SU-DHL-6 (cell line): ENCODE results near the gene ACAA1.

Source experiments
- H2AFZ ChIP-seq: fragments of 200-600 bp; sonication (generic); 2 replicates; pipeline ENCODE4 v1.6.1; 2014; ENCODE audit warnings: low read depth, mild to moderate bottlenecking, moderate library complexity, mixed read lengths, antibody characterized with exemption, low read length; ENCODE audit not compliant: severe bottlenecking
- H3F3A ChIP-seq: fragments of 200-600 bp; shearing (Covaris generic); 2 replicates; pipeline ENCODE4 v1.6.0; 2016; ENCODE audit warnings: antibody characterized with exemption, mild to moderate bottlenecking; ENCODE audit not compliant: insufficient read depth
- H3K27ac ChIP-seq: fragments of 200-600 bp; sonication (generic); 2 replicates; pipeline ENCODE4 v1.5.1; 2016; ENCODE audit warnings: low read depth, mild to moderate bottlenecking, low read length, moderate library complexity, mixed read lengths
- H3K27me3 ChIP-seq: fragments of 200-600 bp; sonication (generic), shearing (Covaris generic); 2 replicates; pipeline ENCODE4 v1.6.0; 2014; ENCODE audit warnings: mild to moderate bottlenecking, low read length
- H3K36me3 ChIP-seq: fragments of 200-600 bp; sonication (generic); 2 replicates; pipeline ENCODE4 v1.6.1; 2014; ENCODE audit warnings: mild to moderate bottlenecking, low read length, mixed read lengths
- H3K4me2 ChIP-seq: fragments of 300-600, 200-600 bp; shearing (Covaris generic), sonication (generic); 2 replicates; pipeline ENCODE4 v1.6.0; 2014; ENCODE audit warnings: low read length, low read depth, mild to moderate bottlenecking; ENCODE audit not compliant: poor library complexity, severe bottlenecking
- H3K4me3 ChIP-seq: fragments of 200-600 bp; sonication (generic); 2 replicates; pipeline ENCODE4 v1.5.1; 2014; ENCODE audit warnings: antibody characterized with exemption, low read length, mild to moderate bottlenecking, mixed read lengths; ENCODE audit not compliant: insufficient read depth, poor library complexity, severe bottlenecking
- H3K79me2 ChIP-seq: fragments of 200-600 bp; sonication (generic); 2 replicates; pipeline ENCODE4 v1.6.1; 2014; ENCODE audit warnings: mild to moderate bottlenecking, low read length, moderate library complexity; ENCODE audit not compliant: insufficient read depth
- H3K9ac ChIP-seq: fragments of 200-600 bp; sonication (generic); 2 replicates; pipeline ENCODE4 v1.7.0; 2014; ENCODE audit warnings: mild to moderate bottlenecking, low read length
- H3K9me2 ChIP-seq: fragments of 200-600 bp; sonication (generic); replicated peaks from 2 replicates; pipeline ENCODE4 v1.6.1; 2014; ENCODE audit warnings: low read length; ENCODE audit not compliant: insufficient read depth
- H3K9me3 ChIP-seq: fragments of 200-600 bp; sonication (generic); 2 replicates; pipeline ENCODE4 v1.6.1; 2014; ENCODE audit warnings: low read length, mixed read lengths; ENCODE audit not compliant: insufficient read depth
- H4K20me1 ChIP-seq: fragments of 200-600 bp; sonication (generic); 2 replicates; pipeline ENCODE4 v1.6.1; 2014; ENCODE audit warnings: low read depth, mild to moderate bottlenecking, antibody characterized with exemption, low read length, moderate library complexity, mixed read lengths
- EZH2phosphoT487 ChIP-seq: fragments of 200-600 bp; sonication (generic), shearing (Covaris generic); conservative IDR thresholded peaks from 2 replicates; pipeline ENCODE4 v1.6.1; 2018; ENCODE audit warnings: mild to moderate bottlenecking, antibody characterized with exemption, low read length, moderate library complexity, mixed read lengths
- TF ChIP-seq, protein P1 (sequence below): fragments of 200-600 bp; sonication (generic); IDR thresholded peaks from one replicate; pipeline ENCODE4 v1.5.1; 2017; ENCODE audit warnings: antibody characterized with exemption, mild to moderate bottlenecking, low read length, moderate library complexity; ENCODE audit not compliant: insufficient read depth, poor library complexity, severe bottlenecking

ACAA1 gene

DNA sequence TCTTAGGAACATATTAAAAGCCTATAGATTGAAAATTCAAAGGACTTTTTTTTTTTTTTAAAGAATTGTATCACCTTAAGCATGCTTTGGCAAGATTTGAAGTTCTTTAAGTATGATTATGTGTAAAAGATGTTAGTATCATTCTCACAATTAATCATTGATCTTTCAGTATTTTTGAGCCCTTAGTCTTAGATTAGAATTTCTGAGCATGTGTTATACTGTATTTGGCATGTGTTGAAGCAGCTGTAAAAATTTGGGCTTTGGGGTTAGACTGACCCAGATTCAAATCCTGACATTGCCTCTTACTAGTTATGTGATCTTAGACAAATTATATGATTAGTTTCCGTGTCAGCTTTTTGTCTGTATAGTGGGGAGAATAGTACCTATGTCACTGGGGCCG lies 34.7 kb upstream of the ACAA1 start:
- H3K27me3 ChIP-seq, result no peaks in the 10 kb centered on the region
- no peak overlapping the region for H2AFZ ChIP-seq
- TF ChIP-seq, protein P1, sequence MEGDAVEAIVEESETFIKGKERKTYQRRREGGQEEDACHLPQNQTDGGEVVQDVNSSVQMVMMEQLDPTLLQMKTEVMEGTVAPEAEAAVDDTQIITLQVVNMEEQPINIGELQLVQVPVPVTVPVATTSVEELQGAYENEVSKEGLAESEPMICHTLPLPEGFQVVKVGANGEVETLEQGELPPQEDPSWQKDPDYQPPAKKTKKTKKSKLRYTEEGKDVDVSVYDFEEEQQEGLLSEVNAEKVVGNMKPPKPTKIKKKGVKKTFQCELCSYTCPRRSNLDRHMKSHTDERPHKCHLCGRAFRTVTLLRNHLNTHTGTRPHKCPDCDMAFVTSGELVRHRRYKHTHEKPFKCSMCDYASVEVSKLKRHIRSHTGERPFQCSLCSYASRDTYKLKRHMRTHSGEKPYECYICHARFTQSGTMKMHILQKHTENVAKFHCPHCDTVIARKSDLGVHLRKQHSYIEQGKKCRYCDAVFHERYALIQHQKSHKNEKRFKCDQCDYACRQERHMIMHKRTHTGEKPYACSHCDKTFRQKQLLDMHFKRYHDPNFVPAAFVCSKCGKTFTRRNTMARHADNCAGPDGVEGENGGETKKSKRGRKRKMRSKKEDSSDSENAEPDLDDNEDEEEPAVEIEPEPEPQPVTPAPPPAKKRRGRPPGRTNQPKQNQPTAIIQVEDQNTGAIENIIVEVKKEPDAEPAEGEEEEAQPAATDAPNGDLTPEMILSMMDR, result no peak
- TF ChIP-seq EZH2phosphoT487, result no peak
- H3K9me3 ChIP-seq, result no peaks in the 10 kb centered on the region
- H3K9ac ChIP-seq, result no peak overlapping the region
- no peaks in the 10 kb centered on the region for H3K36me3 ChIP-seq
- H3K4me2 ChIP-seq, result no peak overlapping the region
- peaks cover 3% of the 10 kb centered on the region; the same call in 1 of the 2 replicates for H3F3A ChIP-seq
- H3K9me2 ChIP-seq, result no peaks in the 10 kb centered on the region
- peaks cover 36% of the 10 kb centered on the region for H4K20me1 ChIP-seq
- no peak overlapping the region for H3K4me3 ChIP-seq
- no peak overlapping the region for H3K27ac ChIP-seq
- peaks cover 100% of the 10 kb centered on the region for H3K79me2 ChIP-seq

DNA sequence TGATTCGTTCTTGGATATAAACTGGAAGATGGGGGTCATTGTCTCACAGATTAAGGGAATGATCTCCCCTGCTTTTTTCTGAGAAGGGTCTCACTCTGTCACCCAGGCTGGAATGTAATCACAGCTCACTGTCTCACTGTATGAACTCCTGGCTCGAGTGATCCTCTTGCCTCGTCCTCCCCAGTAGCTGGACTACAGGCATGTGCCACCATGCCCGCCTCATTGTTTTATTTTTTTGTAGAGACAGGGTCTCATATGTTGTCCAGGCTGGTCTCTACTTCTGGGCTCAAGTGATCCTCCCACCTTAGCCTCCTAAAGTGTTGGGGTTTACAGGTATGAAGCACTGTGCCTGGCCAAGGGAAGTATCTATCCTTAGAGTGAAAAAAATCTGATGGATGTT lies 33.8 kb upstream of the ACAA1 start:
- Histone ChIP-seq H3K27me3 (no peaks in the 10 kb centered on the region), H3K4me3 (no peak overlapping the region), H3K4me2 (no peak overlapping the region), H3F3A (peaks cover 3% of the 10 kb centered on the region; the same call in 1 of the 2 replicates), H3K79me2 (peaks cover 100% of the 10 kb centered on the region), H3K36me3 (no peaks in the 10 kb centered on the region), H3K9me3 (no peaks in the 10 kb centered on the region), H3K27ac (no peak overlapping the region), H3K9ac (no peak overlapping the region), H4K20me1 (peaks cover 29% of the 10 kb centered on the region), H2AFZ (no peak overlapping the region), H3K9me2 (no peaks in the 10 kb centered on the region)
- TF ChIP-seq, protein P1, result no peak
- no peak for TF ChIP-seq EZH2phosphoT487

DNA sequence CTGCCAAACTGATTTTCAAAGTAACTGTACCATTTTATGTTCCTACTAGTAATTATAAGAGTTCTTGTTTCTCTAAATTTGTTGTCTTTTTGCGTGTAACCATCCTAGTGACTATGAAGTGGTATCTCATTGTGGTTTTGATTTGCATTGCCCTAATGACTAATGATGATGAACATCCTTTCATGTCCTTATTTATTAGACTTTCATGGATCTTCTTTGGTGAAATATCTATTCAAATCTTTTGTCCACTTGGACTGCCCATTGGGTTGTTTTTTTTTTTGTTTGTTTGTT lies 32.0 kb upstream of the ACAA1 start:
- no peaks in the 10 kb centered on the region for H3K36me3 ChIP-seq
- no peak overlapping the region for H3K4me3 ChIP-seq
- peak overlapping the region; percentile 95 for H3K4me2 ChIP-seq
- H3F3A ChIP-seq, result peaks cover 3% of the 10 kb centered on the region; the same call in 1 of the 2 replicates
- no peak overlapping the region for H3K27ac ChIP-seq
- H3K9ac ChIP-seq, result no peak overlapping the region
- H3K27me3 ChIP-seq, result no peaks in the 10 kb centered on the region
- peaks cover 84% of the 10 kb centered on the region for H3K79me2 ChIP-seq
- H3K9me2 ChIP-seq, result no peaks in the 10 kb centered on the region
- H4K20me1 ChIP-seq, result peaks cover 24% of the 10 kb centered on the region
- H3K9me3 ChIP-seq, result no peaks in the 10 kb centered on the region
- TF ChIP-seq, protein P1, result no peak
- TF ChIP-seq EZH2phosphoT487, result no peak
- H2AFZ ChIP-seq, result no peak overlapping the region
